MCF 10A (cell line): Measurements from ENCODE around the gene ADD1. TPM values are rescaled to one million over a fixed set of nuclear protein-coding genes. Genes with fewer than 3 reads are reported as not detected.

Experiments used
- BruUV-seq: library from RNA; stranded (reverse); fragments of 400-500 nt; replicated peaks from 2 replicates; lab custom pipeline; 2021; lab: Mats Ljungman, UMichigan
- CTCF ChIA-PET: fragments of 300-600 bp; sonication (Branson Sonifier 250); formaldehyde crosslinking; extraction: SDS; loops from one replicate; lab custom pipeline; 2021; ENCODE audit warnings: antibody characterized with exemption, inconsistent platforms; lab: Yijun Ruan, JAX
- POLR2A ChIA-PET: fragments of 300-600, 350-650 bp; sonication (Branson Sonifier 250); formaldehyde crosslinking; extraction: SDS; loops from one replicate; lab custom pipeline; 2020; ENCODE audit warnings: antibody characterized with exemption, inconsistent platforms; lab: Yijun Ruan, JAX
- DNase-seq: peaks from one replicate; pipeline ENCODE4 v3.0.0-alpha.2; 2018; ENCODE audit not compliant: unreplicated experiment
- H3K27ac Mint-ChIP-seq: one replicate; pipeline ENCODE4 v1.8.0; 2022; ENCODE audit warnings: mild to moderate bottlenecking, low read depth, mixed read lengths; ENCODE audit not compliant: unreplicated experiment
- H3K27me3 Mint-ChIP-seq: one replicate; pipeline ENCODE4 v1.8.0; 2022; ENCODE audit warnings: mixed read lengths; ENCODE audit not compliant: insufficient read depth, unreplicated experiment
- H3K36me3 Mint-ChIP-seq: one replicate; pipeline ENCODE4 v1.8.0; 2022; ENCODE audit warnings: mild to moderate bottlenecking, moderate library complexity, mixed read lengths; ENCODE audit not compliant: insufficient read depth, unreplicated experiment
- H3K4me1 Mint-ChIP-seq: one replicate; pipeline ENCODE4 v1.8.0; 2022; ENCODE audit warnings: mixed read lengths; ENCODE audit not compliant: insufficient read depth, unreplicated experiment
- H3K4me3 Mint-ChIP-seq: one replicate; pipeline ENCODE4 v1.8.0; 2022; ENCODE audit warnings: mild to moderate bottlenecking, moderate library complexity, mixed read lengths; ENCODE audit not compliant: unreplicated experiment
- H3K9me3 Mint-ChIP-seq: one replicate; pipeline ENCODE4 v1.8.0; 2022; ENCODE audit warnings: mixed read lengths; ENCODE audit not compliant: unreplicated experiment
- intact Hi-C: fragments of 100-400 bp; cut with micrococcal nuclease; formaldehyde crosslinking; loops from 2 replicates; pipeline ENCODE4 v1.14.1; 2022
- total RNA-seq: library from RNA; stranded (reverse); gene quantifications from 2 replicates; pipeline ENCODE4 v1.2.3, GENCODE V29; 2022
- TF ChIP-seq, protein P1 (sequence below): fragments of 200-600 bp; IDR thresholded peaks from one replicate; pipeline ENCODE4 v1.8.0; 2022; ENCODE audit warnings: antibody characterized with exemption, mild to moderate bottlenecking; ENCODE audit not compliant: unreplicated experiment

The ADD1 gene
- total RNA-seq, 1 experiment from 2014 or later, result 131 TPM

DNA sequence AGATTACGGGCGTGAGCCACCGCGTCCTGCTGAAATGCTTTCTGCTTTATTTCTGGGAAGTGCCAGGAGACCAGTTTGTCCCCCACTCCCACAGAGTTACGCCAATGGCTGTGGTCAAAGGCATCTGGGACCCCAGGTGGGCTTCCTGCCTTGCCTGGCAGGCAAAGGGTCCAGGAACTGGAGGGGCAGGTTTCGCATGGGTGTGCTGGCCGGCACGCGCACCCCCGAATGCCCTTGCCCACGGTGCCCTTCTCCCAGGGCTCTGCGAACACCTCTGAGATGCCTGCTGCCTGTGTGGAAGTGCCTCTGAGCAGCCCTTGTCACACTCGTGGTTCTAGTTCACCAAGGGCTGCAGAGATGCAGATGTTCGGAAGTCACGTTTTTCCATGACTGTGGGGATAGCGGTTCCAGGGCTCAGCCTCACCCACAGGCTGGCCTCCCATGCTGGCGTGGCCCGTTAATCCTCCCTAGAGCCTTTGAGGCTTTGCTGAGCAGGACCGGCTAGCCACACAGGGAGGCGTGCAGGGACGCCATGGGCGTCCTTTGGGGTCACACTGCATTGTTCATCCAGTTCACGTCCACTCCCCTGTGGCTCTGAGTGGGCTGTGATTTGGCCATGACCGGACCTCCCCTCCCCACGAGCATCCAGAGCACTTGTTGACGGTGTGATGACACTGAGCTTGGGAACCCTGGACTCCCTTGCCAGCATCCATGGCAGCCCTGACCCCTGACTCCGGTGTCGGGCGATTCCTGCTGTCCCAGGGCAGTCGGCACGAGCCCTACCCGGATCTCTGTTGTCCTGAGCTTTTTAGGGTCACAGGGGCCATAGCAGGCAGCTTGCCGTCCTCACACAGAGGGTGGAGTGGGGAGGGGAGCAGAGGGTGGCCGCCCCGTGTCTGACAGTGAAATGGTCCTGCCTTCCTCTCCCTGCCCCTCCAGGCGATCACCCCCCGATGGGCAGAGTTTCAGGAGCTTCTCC, 12.7 kb upstream of the ADD1 start:
- ChIA-PET POLR2A (no interaction called here), CTCF (interaction anchor here (0.6 kb wide), 2 partner anchors 26 to 516 kb away, joined by 3 read pairs; no protein-coding TSS in a partner anchor)
- TF ChIP-seq, protein P1, sequence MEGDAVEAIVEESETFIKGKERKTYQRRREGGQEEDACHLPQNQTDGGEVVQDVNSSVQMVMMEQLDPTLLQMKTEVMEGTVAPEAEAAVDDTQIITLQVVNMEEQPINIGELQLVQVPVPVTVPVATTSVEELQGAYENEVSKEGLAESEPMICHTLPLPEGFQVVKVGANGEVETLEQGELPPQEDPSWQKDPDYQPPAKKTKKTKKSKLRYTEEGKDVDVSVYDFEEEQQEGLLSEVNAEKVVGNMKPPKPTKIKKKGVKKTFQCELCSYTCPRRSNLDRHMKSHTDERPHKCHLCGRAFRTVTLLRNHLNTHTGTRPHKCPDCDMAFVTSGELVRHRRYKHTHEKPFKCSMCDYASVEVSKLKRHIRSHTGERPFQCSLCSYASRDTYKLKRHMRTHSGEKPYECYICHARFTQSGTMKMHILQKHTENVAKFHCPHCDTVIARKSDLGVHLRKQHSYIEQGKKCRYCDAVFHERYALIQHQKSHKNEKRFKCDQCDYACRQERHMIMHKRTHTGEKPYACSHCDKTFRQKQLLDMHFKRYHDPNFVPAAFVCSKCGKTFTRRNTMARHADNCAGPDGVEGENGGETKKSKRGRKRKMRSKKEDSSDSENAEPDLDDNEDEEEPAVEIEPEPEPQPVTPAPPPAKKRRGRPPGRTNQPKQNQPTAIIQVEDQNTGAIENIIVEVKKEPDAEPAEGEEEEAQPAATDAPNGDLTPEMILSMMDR, result no peak
- Mint-ChIP-seq H3K4me1 (no peaks in the 10 kb centered on the region), H3K9me3 (no peaks in the 10 kb centered on the region), H3K27me3 (no peaks in the 10 kb centered on the region), H3K4me3 (no peak overlapping the region), H3K36me3 (peaks cover 36% of the 10 kb centered on the region), H3K27ac (no peak overlapping the region)
- BruUV-seq, result no TSS peak
- intact Hi-C loops, result no loop called here
- DNase-seq, result no peak

DNA sequence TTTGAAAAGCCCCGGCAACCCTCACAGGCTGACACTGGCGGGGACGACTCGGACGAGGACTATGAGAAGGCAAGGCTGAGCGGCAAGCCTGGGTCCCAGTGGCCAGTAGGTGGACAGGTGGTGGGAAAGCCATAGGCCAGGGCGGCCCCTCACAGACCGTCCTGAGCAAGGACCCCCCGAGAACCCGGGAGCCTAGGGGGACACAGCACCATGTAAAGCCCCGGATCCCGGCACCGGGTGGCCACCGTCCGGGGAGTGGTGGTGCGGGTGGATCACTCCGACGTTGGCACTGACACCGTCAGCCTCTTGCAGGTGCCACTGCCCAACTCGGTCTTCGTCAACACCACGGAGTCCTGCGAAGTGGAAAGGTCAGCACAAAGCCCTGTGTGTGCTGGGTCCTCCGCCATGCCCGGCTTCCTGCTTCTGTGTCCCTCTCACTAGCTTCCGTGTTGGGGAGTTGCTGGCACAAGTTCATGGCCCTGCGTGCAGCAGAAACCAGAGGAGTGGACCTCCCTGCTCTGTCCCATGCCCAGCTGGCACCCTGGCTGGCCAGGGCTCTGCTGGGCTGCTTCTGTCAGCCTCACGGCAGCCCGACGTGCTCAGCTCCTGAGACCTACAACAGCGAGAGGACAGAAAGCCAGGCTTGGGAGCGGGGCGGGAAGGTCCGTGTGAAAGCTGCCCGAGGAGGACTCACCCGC, 11.9 kb upstream of the ADD1 start:
- CTCF ChIA-PET, result interaction anchor here (0.6 to 1.0 kb wide), 3 partner anchors 25 to 515 kb away, joined by 3 read pairs; no protein-coding TSS in a partner anchor
- no peaks in the 10 kb centered on the region for H3K9me3 Mint-ChIP-seq
- no TSS peak for BruUV-seq

DNA sequence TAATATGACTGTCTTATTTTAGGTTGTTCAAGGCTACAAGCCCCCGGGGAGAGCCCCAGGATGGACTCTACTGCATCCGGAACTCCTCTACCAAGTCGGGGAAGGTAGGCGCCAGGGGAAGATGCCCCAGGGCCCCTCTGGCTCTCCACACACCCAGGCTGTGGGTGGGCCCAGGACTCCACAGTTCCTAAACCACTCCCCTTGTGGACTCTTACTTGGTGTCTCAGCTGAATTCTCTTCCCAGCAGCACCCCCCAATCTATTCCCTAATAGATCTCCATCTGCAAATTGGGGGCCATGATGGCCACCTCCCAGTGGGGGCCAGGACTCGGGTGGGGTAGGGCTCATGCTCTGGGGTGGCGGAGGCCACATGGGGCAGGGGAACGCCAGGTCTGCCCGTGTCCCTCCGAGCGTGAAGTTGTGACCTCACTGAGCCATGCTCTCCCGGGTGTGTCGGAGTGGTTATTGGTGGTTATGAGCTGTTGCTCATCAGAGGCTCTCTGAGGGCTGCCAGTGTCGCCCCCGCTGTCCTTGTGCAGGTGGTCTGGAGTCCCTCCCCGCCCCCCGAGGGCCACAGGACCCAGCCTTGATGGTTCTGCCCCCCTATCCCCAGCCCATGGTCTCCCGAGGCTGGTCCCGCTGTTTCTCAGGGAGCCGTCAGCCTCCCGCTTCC, 11.2 kb upstream of the ADD1 start:
- POLR2A ChIA-PET, result no interaction called here

More for the DNA sequence above, 11.9 kb upstream of the ADD1 start:
- intact Hi-C loops, result no loop called here
- TF ChIP-seq, protein P1, result no peak
- no peak overlapping the region for H3K4me3 Mint-ChIP-seq
- DNase-seq, result no peak
- H3K36me3 Mint-ChIP-seq, result peaks cover 32% of the 10 kb centered on the region
- H3K27me3 Mint-ChIP-seq, result no peaks in the 10 kb centered on the region
- H3K27ac Mint-ChIP-seq, result no peak overlapping the region
- POLR2A ChIA-PET, result no interaction called here
- no peaks in the 10 kb centered on the region for H3K4me1 Mint-ChIP-seq

More for the DNA sequence above, 11.2 kb upstream of the ADD1 start:
- Mint-ChIP-seq H3K27ac (no peak overlapping the region), H3K36me3 (peaks cover 39% of the 10 kb centered on the region), H3K9me3 (no peaks in the 10 kb centered on the region), H3K4me3 (no peak overlapping the region), H3K4me1 (no peaks in the 10 kb centered on the region), H3K27me3 (no peaks in the 10 kb centered on the region)
- TF ChIP-seq, protein P1, result no peak
- intact Hi-C loops, result no loop called here
- no TSS peak for BruUV-seq
- CTCF ChIA-PET, result interaction anchor here (1.0 kb wide), 1 partner anchor 34 kb away, joined by 3 read pairs; no protein-coding TSS in a partner anchor
- DNase-seq, result no peak
